Fibroblast of pulmonary artery (primary cell): ENCODE results near the gene LRRC40.
"Not testable (repeated sequence)": the region's sequence is repeated elsewhere in the genome, so short reads cannot be mapped to it uniquely, and the experiment has no call there.

Experiments
- DNase-seq: peaks from one replicate; pipeline ENCODE4 v3.0.0-alpha.2; 2010; ENCODE audit warnings: low read depth
- H3K4me3 ChIP-seq: replicated peaks from 2 replicates; pipeline ENCODE4 v1.5.1; 2011; ENCODE audit warnings: low read depth, mild to moderate bottlenecking, control low read depth, low read length, moderate library complexity
- TF ChIP-seq, protein P1 (sequence below): IDR thresholded peaks from 2 replicates; pipeline ENCODE4 v1.5.1; 2011; ENCODE audit warnings: mild to moderate bottlenecking, control low read depth, low read length, inconsistent platforms; ENCODE audit errors: missing control alignments

LRRC40 gene

DNA sequence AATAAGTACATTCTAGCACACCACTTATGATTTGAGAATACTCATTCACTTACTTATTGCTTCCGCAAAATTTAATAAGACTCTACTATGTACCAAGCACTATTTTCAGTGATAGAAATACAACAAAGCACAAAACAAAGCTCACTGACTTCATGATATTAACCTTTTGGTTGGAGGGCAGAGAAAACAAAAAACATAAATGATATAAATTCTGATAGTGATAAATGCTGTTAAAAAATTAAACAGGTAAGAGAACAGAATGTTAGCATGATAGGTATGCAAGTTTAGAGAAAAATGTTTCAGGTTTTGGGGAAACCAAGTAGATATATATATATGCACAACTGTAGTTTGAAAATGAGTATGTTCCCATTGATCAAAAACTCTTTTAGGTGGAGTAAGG is 1.2 kb downstream of the LRRC40 start:
- DNase-seq: no peak
- H3K4me3 ChIP-seq: peak overlapping the region; percentile 99
- TF ChIP-seq, protein P1, sequence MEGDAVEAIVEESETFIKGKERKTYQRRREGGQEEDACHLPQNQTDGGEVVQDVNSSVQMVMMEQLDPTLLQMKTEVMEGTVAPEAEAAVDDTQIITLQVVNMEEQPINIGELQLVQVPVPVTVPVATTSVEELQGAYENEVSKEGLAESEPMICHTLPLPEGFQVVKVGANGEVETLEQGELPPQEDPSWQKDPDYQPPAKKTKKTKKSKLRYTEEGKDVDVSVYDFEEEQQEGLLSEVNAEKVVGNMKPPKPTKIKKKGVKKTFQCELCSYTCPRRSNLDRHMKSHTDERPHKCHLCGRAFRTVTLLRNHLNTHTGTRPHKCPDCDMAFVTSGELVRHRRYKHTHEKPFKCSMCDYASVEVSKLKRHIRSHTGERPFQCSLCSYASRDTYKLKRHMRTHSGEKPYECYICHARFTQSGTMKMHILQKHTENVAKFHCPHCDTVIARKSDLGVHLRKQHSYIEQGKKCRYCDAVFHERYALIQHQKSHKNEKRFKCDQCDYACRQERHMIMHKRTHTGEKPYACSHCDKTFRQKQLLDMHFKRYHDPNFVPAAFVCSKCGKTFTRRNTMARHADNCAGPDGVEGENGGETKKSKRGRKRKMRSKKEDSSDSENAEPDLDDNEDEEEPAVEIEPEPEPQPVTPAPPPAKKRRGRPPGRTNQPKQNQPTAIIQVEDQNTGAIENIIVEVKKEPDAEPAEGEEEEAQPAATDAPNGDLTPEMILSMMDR: no peak

DNA sequence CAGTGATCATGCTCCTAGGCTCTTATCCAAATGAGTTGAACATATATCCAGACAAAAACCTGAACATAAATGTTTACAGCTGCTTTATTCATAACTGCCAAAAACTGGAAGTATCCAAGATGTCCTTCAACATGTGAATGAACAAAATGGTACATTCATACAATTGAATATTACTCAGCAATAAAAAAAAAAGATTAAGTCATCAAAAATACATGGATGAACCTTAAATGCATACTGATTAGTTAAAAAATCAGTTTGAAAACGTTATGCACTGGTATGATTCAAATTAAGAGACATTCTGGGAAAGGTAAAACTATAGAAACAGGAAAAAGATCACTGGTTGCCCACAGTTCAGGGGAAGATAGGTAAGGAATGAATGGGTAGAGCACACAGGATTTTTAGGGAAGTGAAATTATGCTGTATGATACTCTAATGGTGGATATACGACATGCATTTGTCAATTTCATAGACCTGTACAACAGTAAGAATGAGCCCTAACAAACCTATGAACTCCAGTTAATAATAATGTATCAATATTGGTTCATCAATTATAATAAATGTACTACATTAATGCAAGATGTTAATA is 3.1 kb downstream of the LRRC40 start:
- no peak overlapping the region for H3K4me3 ChIP-seq
- TF ChIP-seq, protein P1: no peak
- no peak for DNase-seq

DNA sequence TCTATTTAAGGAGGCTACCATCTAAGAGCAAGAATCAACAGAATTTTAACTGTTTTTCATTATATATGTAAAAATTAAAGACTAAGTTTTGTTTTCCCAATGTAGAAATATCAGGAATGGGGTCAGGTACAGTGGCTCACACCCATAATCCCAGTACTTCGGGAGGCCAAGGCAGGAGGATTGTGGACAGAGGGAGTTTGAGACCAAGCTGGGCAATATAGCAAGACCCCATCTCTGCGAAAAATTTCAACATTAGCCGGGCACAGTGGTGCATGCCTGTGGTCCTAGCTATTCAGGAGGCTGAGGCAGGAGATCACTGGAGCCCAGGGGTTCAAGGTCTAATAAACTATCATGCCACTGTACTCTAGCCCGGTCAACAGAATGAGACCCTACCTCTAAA is 5.3 kb downstream of the LRRC40 start:
- H3K4me3 ChIP-seq: no peak overlapping the region
- no peak for DNase-seq
- TF ChIP-seq, protein P1: no peak

DNA sequence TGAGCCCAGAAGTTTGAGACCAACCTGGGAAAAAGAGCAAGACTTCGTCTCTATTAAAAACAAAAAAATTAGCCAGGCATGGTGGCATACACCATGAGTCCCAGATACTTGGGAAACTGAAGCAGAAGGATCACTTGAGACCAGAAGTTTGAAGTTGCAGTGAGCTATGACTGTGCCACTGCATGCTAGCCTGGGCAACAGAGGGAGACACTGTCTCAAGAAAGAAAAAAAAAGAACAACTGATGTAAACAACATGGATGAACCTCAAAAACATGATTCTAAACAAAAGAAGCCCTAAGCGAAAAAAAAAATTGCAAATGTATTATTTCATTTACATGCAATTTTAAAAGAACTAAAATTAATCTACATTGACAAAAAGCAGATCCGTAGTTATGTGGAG is 9.0 kb downstream of the LRRC40 start:
- H3K4me3 ChIP-seq: no peak overlapping the region
- no peak for DNase-seq
- TF ChIP-seq, protein P1: no peak

DNA sequence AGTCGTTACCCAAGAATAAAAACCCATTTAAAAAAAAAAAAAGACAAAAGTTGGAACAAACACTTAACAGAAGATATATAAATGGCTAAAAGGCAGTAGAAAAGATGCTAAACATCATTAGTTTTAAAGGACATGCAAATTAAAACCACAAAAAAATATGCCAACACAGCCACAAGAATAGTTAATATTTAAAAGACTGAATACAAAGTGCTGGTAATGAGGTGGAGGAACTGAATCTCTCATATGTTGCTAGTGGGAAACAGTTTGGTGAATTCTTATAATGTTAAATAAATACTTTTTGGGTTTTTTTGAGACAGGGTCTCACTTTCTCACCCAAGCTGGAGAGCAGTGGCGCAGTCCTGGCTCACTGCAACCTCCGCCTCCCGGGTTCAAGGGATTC is 10.0 kb downstream of the LRRC40 start:
- H3K4me3 ChIP-seq: no peak overlapping the region
- no peak for DNase-seq
- TF ChIP-seq, protein P1: no peak

DNA sequence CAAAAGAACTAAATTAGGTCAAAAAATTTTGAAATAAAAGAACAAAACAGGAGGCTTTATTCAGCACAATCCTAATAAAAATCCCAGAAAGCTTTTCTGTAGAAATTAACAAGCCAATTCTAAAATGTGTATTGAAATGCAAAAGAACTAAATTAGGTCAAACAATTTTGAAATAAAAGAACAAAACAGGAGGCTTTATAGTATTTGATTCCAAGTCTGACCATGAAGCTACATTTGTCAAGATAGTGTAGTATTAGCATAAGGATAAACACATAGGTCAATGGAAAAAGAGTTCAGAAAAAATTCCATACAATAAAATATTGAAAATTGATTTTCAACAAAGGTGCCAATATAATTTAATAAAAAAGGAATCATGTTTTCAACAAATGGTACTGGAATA is 10.8 kb downstream of the LRRC40 start:
- no peak for DNase-seq
- TF ChIP-seq, protein P1: no peak
- no peak overlapping the region for H3K4me3 ChIP-seq

DNA sequence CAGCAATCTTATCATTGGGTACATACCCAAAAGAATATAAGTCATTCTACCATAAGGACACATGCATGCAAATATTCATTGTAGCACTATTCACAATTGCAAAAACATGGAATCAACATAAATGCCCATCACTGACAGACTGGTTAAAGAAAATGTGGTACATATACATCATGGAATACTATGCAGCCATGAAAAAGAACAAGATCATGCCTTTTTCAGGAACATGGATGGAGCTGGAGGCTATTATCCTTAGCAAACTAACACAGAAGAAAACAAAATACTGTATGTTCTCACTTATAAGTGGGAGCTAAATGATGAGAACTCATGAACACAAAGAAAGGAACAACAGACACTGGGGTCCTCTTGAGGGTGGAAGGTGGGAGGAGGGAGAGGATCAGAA is 12.9 kb downstream of the LRRC40 start:
- H3K4me3 ChIP-seq, DNase-seq: not testable (repeated sequence)
